HEK293 (cell line): ENCODE measurements around the gene RNF31.

Source experiments
- KLF16 ChIP-seq: fragments of 450-650 bp; formaldehyde crosslinking; IDR thresholded peaks from 2 replicates; pipeline ENCODE4 v1.5.1; 2017; ENCODE audit warnings: missing biosample characterization, missing genetic modification characterization
- MZF1 ChIP-seq: fragments of 450-650 bp; formaldehyde crosslinking; IDR thresholded peaks from 2 replicates; pipeline ENCODE4 v1.5.1; 2017; ENCODE audit warnings: missing biosample characterization, missing genetic modification characterization, borderline replicate concordance
- YY2 ChIP-seq: fragments of 450-650 bp; formaldehyde crosslinking; IDR thresholded peaks from 2 replicates; pipeline ENCODE4 v1.5.1; 2016; ENCODE audit warnings: missing biosample characterization, missing genetic modification characterization
- ZNF175 ChIP-seq: fragments of 450-650 bp; formaldehyde crosslinking; IDR thresholded peaks from 2 replicates; pipeline ENCODE4 v1.5.1; 2016; ENCODE audit warnings: missing biosample characterization, missing genetic modification characterization
- ZNF23 ChIP-seq: fragments of 450-650 bp; formaldehyde crosslinking; IDR thresholded peaks from 2 replicates; pipeline ENCODE4 v1.5.1; 2016; ENCODE audit warnings: missing biosample characterization, missing genetic modification characterization, borderline replicate concordance
- ZNF239 ChIP-seq: fragments of 450-650 bp; formaldehyde crosslinking; IDR thresholded peaks from 2 replicates; pipeline ENCODE4 v1.5.1; 2016; ENCODE audit warnings: missing biosample characterization, missing genetic modification characterization
- ZNF311 ChIP-seq: fragments of 450-650 bp; formaldehyde crosslinking; IDR thresholded peaks from 2 replicates; pipeline ENCODE4 v1.5.1; 2017; ENCODE audit warnings: missing biosample characterization, missing genetic modification characterization, borderline replicate concordance
- ZNF404 ChIP-seq: fragments of 450-650 bp; formaldehyde crosslinking; IDR thresholded peaks from 2 replicates; pipeline ENCODE4 v1.5.1; 2017; ENCODE audit warnings: missing biosample characterization, missing genetic modification characterization
- ZNF416 ChIP-seq: fragments of 450-650 bp; formaldehyde crosslinking; IDR thresholded peaks from 2 replicates; pipeline ENCODE4 v1.5.1; 2016; ENCODE audit warnings: missing biosample characterization, missing genetic modification characterization
- TF ChIP-seq, protein P1 (sequence below): fragments of 450-650 bp; formaldehyde crosslinking; IDR thresholded peaks from 2 replicates; pipeline ENCODE4 v1.5.1; 2016; ENCODE audit warnings: missing biosample characterization, missing genetic modification characterization
- TF ChIP-seq, protein P2 (sequence below): fragments of 450-650 bp; formaldehyde crosslinking; IDR thresholded peaks from 2 replicates; pipeline ENCODE4 v1.5.1; 2016; ENCODE audit warnings: missing biosample characterization, missing genetic modification characterization, low read depth
- TF ChIP-seq, protein P3 (sequence below): fragments of 450-650 bp; formaldehyde crosslinking; IDR thresholded peaks from 2 replicates; pipeline ENCODE4 v1.5.1; 2016; ENCODE audit warnings: missing biosample characterization, missing genetic modification characterization
- TF ChIP-seq, protein P4 (sequence below): fragments of 450-650 bp; IDR thresholded peaks from 2 replicates; pipeline ENCODE4 v1.5.1; 2018; ENCODE audit warnings: missing biosample characterization, mild to moderate bottlenecking, missing genetic modification characterization

DNA sequence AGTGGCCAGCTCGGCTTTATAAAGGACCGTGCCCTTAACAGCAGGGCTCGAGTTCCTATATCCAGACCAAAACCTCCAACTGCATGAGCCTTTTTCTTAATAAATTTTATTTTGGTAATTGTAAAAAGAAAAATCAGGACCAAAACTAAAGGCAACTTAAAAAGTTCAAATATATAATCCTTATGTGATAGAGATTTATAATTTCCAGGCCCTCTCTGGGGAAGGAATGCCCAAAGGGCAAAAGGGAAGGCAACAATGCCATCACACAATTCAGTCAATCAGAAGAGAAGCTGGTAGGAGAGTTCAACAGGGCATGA is 41.7 kb downstream of the RNF31 start:
- TF ChIP-seq, protein P1, sequence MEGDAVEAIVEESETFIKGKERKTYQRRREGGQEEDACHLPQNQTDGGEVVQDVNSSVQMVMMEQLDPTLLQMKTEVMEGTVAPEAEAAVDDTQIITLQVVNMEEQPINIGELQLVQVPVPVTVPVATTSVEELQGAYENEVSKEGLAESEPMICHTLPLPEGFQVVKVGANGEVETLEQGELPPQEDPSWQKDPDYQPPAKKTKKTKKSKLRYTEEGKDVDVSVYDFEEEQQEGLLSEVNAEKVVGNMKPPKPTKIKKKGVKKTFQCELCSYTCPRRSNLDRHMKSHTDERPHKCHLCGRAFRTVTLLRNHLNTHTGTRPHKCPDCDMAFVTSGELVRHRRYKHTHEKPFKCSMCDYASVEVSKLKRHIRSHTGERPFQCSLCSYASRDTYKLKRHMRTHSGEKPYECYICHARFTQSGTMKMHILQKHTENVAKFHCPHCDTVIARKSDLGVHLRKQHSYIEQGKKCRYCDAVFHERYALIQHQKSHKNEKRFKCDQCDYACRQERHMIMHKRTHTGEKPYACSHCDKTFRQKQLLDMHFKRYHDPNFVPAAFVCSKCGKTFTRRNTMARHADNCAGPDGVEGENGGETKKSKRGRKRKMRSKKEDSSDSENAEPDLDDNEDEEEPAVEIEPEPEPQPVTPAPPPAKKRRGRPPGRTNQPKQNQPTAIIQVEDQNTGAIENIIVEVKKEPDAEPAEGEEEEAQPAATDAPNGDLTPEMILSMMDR (tag by site-specific recombination): no peak
- TF ChIP-seq ZNF239 (tag by site-specific recombination) (no peak), KLF16 (tag by site-specific recombination) (no peak), ZNF23 (no peak), ZNF404 (tag by site-specific recombination) (no peak), ZNF311 (tag by site-specific recombination) (no peak), MZF1 (tag by site-specific recombination) (no peak), YY2 (tag by site-specific recombination) (no peak), ZNF175 (tag by site-specific recombination) (no peak), ZNF416 (tag by site-specific recombination) (no peak)
- TF ChIP-seq, protein P2, sequence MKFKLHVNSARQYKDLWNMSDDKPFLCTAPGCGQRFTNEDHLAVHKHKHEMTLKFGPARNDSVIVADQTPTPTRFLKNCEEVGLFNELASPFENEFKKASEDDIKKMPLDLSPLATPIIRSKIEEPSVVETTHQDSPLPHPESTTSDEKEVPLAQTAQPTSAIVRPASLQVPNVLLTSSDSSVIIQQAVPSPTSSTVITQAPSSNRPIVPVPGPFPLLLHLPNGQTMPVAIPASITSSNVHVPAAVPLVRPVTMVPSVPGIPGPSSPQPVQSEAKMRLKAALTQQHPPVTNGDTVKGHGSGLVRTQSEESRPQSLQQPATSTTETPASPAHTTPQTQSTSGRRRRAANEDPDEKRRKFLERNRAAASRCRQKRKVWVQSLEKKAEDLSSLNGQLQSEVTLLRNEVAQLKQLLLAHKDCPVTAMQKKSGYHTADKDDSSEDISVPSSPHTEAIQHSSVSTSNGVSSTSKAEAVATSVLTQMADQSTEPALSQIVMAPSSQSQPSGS (tag by site-specific recombination): no peak
- TF ChIP-seq, protein P3, sequence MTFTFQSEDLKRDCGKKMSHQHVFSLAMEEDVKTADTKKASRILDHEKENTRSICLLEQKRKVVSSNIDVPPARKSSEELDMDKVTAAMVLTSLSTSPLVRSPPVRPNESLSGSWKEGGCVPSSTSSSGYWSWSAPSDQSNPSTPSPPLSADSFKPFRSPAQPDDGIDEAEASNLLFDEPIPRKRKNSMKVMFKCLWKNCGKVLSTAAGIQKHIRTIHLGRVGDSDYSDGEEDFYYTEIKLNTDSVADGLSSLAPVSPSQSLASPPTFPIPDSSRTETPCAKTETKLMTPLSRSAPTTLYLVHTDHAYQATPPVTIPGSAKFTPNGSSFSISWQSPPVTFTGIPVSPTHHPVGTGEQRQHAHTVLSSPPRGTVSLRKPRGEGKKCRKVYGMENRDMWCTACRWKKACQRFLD (tag by site-specific recombination): no peak
- TF ChIP-seq, protein P4, sequence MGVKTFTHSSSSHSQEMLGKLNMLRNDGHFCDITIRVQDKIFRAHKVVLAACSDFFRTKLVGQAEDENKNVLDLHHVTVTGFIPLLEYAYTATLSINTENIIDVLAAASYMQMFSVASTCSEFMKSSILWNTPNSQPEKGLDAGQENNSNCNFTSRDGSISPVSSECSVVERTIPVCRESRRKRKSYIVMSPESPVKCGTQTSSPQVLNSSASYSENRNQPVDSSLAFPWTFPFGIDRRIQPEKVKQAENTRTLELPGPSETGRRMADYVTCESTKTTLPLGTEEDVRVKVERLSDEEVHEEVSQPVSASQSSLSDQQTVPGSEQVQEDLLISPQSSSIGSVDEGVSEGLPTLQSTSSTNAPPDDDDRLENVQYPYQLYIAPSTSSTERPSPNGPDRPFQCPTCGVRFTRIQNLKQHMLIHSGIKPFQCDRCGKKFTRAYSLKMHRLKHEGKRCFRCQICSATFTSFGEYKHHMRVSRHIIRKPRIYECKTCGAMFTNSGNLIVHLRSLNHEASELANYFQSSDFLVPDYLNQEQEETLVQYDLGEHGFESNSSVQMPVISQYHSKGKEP (tag by site-specific recombination): no peak
